CD4-positive, alpha-beta T cell treated with Interleukin-6 for 4 hours (primary cell): ENCODE data around the gene OOSP4B.
"Not testable (repeated sequence)": the region's sequence is repeated elsewhere in the genome, so short reads cannot be mapped to it uniquely, and the experiment has no call there.

Experiments used
- DNase-seq: peaks from one replicate; pipeline ENCODE4 v3.0.0-alpha.2; 2020; ENCODE audit warnings: mixed read lengths

The OOSP4B gene

DNA sequence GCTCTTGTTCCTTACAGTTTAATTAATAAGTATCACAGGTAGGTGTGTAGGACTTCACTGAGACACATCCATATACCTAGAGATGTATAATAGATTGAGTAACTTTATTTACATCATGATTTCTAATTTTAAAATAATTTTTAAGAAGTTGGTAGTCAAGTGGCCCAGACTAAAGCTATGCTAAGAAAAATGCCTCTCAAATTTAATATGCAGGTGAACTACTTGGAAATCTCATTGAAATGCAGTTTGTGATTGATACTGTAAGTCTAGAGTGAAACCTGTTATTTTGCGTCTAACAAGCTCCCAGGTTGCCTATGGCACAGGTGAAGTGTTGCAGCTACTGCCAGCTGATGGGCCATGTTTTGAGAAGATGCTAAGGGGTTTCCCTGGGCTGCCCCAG lies at the start of gene OOSP4B:
OOSP4B (plus strand) TSS at position 301 of the 400 bp plus-strand sequence.
- DNase-seq = no peak

DNA sequence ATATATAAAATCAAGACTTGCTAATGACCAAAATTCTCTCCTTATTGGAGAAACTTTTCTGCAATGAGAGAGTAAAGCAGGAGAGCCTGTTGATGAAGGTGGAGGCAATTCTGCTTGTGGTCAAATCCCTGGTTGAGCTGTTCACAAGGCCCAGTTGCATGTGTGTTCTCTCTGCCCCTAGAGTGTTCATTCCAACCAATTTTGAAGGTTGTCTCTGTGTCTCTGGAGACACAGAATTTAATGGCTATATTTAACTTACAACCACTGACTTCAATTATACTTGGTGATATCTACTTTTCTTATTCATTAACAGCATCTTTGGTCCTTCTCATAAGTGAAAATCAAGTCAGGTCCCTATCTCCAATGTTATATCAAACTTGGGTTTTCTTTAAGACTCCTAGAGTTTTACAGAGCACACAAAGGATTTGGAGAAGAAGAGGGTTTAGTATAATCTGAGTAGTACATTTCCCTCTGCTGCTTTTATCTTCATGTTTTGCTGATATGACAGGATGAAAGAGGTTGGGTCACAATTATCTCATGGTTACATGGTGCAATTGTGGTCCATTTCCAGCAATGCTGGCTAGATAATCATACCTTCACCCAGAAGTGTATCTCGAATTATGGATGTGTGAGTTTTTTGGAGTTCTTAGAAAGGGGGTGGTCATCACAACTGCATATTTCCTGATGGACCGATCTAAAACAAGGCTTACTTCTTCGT lies 49.1 kb upstream of the OOSP4B start:
- DNase-seq = no peak

DNA sequence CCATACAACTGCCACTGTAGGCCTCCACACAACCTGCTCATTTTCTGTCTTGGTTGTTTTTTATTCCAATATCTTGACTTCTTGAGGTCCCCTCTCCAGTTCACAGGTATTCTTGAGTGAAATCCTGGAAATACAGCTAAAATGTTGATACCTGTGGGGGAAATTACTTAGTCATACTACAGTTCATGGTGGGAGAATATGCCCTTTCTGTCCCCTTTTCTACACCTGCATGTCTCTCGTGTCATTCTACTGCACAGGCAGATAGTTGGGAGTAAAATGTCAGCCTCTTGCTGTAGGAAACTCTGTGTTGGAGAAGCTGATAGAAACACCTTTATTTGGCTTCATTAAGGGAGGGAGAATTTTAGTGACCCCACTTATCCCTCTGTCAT lies 48.6 kb upstream of the OOSP4B start:
- no peak for DNase-seq

DNA sequence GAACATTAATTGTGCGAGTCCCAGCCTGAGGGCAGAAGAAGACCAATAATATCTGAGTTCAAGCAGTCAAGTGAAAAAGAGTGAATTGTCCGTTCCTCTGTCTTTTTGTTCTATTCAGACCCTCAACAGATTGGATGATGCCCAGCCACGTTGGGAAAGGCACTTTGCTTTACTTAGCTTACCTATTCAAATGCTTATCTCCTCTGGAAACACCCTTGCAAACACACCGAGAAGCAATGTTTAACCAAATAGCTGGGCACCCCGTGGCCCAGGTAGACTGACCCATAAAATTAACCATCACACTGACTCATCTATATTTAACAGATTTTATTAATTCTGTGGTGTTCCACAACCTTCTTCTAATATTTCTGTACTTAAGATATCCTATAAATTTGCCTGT lies 43.9 kb upstream of the OOSP4B start:
- DNase-seq = no peak

DNA sequence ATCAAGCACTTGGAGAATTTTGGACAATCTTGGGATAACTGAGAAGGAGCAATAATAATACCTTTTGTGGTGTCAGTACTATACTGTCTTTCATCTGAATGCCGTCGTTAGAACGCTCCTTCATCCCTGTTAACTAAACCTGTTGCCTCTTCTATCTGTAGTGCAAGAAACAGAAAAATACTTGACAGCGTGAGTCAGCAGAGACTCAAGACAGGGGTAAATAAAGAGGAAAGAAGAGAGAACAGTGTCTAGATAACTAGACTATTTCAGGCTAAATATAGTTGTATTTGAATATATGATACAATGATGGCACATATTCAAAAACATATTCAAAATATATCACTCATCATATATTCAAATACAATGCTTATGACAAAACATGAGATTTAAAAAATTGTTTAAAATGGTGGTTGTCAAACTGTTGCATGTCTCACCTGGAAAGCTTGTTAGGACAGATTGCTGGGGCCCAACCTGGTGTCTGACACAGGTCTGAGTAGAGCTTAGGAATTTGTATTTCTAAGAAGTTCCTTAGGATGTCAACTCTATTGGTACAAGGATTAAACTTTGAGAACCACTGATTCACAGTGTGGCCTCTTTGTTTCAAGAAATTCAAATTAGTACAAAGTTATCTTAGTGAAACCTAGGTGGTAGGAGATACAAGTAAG lies 35.7 kb upstream of the OOSP4B start:
- no peak for DNase-seq

DNA sequence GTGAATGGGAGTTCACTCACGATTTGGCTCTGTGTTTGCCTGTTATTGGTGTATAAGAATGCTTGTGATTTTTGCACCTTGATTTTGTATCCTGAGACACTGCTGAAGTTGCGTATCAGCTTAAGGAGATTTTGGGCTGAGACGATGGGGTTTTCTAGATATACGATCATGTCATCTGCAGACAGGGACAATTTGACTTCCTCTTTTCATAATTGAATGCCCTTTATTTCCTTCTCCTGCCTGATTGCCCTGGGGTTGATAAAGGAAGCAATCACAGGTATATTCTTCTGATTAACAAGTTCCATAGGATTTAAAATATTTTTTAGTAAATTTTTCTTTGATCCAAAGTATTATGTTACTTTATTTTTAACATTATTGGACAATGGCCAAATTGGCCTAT lies 34.9 kb upstream of the OOSP4B start:
- DNase-seq = not testable (repeated sequence)

DNA sequence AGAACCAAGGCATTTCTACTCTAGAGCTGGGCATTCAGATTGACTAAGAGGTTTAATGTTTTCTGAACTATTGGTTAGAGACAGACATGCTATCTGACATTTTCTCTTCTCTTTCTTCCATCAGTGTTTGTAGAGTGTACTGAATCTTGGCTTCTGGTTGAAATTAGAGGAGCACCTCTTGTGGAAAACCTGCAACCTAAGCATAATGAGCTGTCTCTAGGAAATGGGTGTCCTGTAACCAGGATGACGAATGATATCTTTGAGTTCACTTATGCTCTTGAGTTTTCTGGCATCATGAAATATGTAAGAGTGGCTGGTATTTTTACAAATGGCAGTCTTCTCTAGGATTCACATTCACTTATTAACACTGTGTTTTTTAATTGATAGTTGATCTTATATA lies 33.8 kb upstream of the OOSP4B start:
- DNase-seq = no peak

DNA sequence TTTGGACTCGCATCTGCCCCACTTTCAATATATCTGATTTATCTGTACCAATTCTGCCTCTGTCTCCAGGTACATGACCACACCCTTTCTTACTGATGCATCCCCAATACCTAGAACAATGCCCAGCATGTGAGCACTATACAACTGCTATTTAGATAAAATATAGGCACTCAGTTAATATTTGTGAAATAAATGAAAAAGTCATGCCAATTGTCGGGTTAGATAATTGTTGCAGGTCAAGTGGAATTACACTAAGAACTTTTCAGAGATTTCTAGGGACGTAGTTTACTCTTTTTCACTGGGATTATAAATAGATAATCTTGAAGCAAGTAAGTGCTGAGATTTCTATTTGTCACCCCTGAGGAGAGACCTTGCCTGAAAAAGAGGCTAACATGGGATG lies 32.6 kb upstream of the OOSP4B start:
- DNase-seq = no peak

DNA sequence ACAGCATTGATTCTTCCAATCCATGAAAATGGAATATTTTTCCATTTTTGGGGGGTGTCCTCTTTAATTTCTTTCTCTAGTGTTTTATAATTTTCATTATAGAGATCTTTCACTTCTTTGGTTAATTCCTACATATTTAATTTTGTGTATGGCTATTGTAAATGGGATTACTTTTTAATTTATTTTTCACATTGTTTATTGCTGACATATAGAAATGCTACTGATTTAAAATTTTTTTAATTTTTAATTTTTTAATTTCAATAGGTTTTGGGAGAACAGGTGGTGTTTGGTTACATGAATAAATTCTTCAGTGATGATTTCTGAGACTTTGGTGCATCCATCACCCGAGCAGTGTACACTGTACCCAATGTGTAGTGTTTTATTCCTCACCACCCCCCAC lies 26.6 kb upstream of the OOSP4B start:
- DNase-seq = no peak

DNA sequence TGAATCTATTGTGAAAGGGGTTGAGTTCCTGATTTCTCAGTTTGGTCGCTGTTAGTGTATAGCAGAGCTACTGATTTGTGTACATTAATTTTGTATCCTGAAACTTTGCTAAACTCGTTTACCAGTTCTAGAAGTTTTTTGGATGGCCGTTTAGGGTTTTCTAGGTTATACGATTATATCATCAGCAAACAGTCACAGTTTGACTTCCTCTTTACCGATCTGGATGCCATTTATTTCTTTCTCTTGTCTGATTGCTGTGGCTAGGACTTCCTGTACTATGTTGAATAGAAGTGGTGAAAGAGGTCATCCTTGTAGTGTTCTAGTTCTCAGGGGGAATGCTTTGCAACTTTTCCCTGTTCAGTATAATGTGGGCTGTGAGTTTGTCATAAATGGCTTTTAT lies 24.6 kb upstream of the OOSP4B start:
- no peak for DNase-seq

DNA sequence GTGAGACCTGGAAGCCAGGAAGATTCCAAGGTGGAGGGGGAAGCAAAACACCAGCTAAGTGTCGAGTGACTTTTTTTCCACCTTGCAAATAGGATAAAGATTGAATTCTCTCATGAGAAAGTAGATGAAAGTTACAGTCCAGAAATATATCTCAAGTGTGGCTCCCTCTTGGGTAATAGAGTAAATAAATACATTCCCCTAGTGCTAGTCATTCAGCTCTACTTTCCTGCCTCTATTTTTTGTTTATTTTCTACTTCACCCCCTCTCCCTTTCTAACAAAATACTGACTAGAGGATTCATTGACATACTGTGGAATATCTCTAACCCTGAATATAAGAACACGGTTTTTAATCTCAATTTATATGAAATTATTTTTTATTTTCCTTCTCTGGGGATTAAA lies 19.2 kb upstream of the OOSP4B start:
- no peak for DNase-seq

DNA sequence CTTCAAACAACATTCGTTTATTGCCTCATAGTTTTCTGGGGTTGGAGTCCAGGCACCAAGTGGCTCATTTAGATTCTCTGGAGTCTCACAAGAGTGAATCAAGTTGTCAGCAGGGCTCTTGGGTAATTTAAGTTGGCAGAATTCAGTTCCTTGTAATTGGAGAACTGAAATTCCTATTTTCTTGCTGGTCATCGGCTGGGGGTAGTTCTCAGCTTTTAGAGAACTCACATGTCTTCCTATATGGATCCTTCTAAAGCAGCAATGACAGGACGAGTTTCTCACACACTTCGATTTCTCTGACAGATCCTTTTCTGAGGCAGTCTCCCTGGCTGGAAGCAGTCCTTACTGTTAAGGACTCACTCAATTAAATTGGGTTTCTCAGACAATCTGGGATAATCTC lies 17.3 kb upstream of the OOSP4B start:
- DNase-seq = no peak

DNA sequence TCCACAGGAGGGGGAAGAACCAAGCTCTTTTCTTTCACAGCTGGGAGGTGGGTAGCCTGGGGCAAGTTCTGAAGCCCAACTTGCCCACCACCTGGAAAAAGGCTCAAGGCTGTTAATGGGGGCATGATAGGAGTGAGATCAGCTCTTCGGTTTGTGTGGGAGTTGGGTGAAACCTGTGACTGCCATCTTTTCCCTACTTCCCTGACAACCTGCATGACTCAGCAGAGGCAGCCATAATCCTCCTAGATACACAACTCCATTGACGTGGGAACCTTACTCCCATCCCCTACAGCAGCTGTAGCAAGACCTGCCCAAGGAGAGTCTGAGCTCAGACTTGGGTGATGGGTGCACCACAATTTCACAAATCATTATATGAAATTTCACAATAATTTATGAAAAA lies 13.3 kb upstream of the OOSP4B start:
- no peak for DNase-seq

DNA sequence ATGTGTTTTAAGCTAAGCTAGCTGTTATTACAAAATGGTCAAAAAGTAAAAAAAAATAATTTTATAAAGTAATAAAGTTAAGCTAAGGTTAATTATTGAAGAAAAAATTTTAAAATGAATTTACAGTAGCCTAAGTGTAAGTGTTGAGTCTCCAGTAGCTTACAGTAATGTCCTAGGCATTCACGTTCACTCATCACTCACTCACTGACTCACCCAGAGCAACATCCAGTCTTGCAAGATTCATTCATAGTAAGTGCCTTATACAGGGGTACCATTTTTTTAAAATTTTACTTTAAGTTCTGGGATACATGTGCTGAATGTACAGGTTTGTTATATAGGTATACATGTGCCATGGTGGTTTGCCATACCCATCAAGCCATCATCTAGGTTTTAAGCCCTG lies 11.6 kb upstream of the OOSP4B start:
- no peak for DNase-seq

DNA sequence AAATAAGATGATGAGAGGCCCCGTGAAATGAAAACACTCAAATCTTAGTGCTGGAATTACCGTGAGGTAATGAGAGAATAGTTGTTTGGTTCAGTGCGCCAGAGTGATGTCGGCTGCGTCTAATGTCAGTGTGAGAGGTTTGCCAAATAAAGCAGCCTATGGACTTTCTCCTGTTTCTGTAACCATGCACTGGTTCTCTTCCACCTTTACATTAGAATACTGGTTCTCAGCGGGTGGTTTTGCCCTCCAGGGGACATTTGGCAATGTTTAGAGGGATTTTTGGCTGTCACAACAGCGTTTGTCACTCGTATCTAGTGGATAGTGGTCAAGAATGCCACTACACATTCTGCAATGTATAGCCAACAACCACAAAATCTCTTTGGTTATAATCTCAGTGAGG lies 1.1 kb downstream of the OOSP4B start:
- no peak for DNase-seq

DNA sequence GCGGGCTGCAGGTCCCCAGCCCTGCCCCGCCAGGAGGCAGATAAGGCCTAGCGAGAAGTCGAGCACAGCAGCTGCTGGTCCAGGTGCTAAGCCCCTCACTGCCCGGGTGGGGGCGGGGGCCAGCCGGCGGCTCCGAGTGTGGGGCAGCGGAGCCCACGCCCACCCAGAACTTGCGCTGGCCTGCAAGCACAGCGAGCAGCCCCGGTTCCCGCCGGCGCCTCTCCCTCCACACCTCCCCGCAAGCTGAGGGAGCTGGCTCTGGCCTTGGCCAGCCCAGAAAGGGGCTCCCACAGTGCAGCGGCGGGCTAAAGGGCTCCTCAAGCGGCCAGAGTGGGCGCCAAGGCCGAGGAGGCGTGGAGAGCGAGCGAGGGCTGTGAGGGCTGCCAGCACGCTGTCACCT lies 3.4 kb downstream of the OOSP4B start:
- DNase-seq = not testable (repeated sequence)

DNA sequence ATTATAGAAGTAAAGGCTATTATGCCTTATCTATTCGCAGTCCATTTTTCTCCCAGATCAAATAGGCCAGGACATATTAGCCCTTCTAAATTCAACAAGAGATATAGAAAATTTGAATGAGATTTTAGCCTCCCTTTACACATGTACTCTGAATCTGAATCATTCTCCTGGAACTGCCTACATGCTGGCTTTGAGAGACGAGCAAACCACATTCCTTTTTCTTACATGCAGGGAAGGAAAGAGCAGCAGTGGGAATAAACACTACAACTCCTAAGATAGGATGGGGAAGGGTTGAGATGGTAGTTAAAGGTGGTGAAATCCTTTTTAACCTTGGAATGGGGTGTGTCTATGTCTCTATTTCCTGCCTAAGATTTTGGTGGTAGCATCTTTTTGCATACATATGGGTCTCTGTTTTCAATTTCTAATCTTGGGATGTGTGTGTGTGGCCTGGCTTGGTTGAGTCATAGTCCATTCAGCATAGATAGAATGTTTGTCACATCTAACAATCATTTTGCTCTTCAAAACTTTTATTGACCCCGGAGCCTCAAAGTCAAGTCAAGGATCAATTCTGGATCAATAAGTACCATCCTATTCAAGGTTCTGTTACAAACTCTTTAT lies 12.1 kb downstream of the OOSP4B start:
- DNase-seq = no peak

DNA sequence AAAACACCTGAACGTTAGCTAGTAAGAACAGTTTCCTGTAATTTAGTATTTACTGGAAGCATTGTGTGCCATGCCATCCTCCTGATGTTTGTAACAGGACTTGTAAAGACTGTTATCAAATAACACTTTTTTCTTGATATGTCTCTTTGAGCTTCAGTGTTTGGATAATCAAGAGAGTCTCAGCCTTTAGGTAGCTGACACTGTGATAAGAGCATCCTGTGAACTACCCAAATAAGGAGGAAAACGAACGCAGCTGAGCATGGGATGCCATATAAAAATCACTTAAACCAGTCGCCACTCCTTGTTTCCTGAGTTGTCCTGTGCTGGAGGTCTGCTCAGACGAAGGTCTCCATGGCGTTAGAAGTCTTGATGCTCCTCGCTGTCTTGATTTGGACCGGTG lies 23.1 kb downstream of the OOSP4B start, which contains the start of gene OOSP2:
OOSP2 (plus strand) TSS at position 301 of the 400 bp plus-strand sequence; CDS start at position 352, 51 bp downstream.
- DNase-seq = no peak

DNA sequence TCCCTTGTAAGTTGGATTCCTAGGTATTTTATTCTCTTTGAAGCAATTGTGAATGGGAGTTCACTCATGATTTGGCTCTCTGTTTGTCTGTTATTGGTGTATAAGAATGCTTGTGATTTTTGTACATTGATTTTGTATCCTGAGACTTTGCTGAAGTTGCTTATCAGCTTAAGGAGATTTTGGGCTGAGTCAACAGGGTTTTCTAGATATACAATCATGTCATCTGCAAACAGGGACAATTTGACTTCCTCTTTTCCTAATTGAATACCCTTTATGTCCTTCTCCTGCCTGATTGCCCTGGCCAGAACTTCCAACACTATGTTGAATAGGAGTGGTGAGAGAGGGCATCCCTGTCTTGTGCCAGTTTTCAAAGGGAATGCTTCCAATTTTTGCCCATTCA lies 33.4 kb downstream of the OOSP4B start:
- not testable (repeated sequence) for DNase-seq

DNA sequence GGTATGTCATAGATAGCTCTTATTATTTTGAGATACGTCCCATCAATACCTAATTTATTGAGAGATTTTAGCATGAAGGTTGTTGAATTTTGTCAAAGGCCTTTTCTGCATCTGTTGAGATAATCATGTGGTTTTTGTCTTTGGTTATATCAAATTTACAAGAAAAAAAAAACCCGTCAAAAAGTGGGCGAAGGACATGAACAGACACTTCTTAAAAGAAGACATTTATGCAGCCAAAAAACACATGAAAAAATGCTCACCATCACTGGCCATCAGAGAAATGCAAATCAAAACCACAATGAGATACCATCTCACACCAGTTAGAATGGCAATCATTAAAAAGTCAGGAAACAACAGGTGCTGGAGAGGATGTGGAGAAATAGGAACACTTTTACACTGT lies 33.9 kb downstream of the OOSP4B start:
- not testable (repeated sequence) for DNase-seq

DNA sequence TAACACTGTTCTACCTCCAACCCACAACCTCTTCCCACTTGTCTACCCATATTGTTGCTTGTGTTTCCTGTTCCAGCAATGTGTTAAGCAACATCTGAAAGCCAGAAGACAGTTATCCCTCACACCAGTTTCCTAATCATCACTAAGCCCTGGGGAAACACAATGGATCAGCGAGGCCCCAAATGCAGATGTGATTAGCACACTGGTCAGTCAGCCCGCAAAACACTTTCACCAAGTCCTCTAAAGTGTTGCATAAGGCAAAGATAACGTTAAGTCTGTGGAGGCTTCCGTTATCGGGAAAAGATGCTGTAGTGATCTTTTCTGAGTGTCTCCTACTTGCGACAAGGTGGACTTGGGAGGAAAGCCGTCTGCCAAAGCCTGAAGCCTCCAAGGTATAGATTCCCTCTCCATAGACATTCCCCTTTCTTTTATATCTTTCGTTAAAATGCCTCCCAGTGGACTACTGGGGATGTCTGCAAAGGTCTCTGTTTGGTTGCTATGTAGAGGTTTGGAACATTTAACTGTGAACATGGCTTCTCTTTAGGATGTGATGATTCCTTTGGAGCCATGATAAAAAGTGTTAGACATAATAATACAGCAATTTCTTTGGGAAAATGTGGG lies 39.5 kb downstream of the OOSP4B start, which contains the start of gene MS4A3:
MS4A3 (plus strand) TSS at position 317 of the 621 bp plus-strand sequence. CDS start 4,496 bp downstream, outside the sequence.
- DNase-seq = no peak

DNA sequence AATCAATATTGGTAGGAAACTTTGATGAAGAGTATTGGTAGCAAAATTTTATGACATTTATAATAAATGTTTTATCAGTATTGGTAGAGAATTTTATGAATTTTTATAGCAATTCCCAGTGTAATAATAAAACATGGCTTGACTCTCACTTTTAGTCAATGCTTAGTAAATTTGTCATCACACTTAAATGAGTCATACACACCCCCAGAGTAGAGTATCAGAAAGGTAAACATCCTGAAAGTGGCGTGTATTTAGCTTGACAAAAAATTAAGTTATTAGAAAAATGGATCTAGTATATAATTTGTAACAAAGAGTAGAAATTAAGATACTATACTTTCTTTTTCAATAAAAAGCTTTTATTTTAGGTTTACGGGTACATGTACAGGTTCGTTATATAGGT lies 42.1 kb downstream of the OOSP4B start:
- DNase-seq = no peak

DNA sequence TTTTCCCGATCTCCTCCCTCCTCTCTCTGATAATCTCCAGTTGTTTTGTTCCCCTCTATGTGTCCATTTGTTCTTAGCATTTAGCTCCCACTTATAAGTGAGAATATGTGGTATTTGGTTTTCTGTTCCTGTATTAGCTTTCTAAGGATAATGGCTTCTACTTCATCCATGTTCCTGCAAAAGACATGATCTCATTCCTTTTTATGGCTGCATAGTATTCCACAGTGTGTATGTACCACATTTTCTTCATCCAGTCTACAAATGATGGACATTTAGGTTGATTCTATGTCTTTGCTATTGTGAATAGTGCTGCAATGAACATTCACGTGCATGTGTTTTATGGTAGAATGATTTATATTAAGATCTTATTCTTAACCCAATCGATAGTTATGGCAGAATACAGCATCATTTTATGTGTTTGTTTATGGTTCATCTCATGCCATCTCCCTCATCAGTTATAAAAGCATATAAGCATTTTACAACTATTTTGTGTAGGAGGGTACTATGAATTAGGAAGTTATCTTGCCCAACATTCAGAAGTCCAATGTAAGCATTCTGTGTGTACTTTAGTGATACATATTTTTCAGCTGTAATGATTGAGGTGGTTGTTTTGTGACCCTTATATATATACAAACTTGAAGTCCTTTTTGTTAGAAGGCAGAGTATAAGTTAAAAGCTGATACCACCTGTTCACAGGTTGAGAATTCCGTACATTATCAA lies 42.7 kb downstream of the OOSP4B start:
- no peak for DNase-seq
